ENCODE data around the gene IRGC.

- no peak for TF ChIP-seq CTCF (IDR thresholded peaks at IDR 0.05)
- no peak for TF ChIP-seq POLR2A (IDR thresholded peaks at IDR 0.05)
- no peak for TF ChIP-seq POLR2AphosphoS5 (IDR thresholded peaks at IDR 0.05)
Measured at GRCh38 chr19:43690890-43691289, 25.0 kb upstream of the IRGC start.
